ENCODE measurements around the gene USP1. TPM values are rescaled to one million over a fixed set of nuclear protein-coding genes. Genes with fewer than 3 reads are reported as not detected.

Gene USP1
- total RNA-seq, 1 experiment from 2014 or later: 64.6 TPM

DNA sequence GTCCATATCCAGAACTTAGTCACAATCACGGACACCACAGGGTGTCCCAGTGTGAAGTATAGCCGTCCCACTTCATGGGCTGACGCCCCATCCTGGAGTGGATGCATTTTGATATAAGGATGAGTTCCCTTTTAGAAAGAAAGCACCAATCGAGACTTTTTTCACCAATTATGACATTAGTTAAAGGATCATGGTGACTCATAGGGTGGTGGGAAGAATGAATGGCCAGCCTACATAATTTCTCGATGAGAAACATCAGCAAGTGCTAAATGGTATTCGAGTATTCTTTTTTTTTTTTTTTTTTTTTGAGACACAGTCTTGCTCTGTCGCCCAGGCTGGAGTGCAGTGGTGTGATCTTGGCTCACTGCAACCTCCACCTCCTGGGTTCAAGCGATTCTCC, 38.5 kb upstream of the USP1 start:
- H2BK15ac ChIP-seq (ENCODE audit: low read depth, low read length): no peak overlapping the region

More for the DNA sequence above, 38.5 kb upstream of the USP1 start:
- no peaks in the 10 kb centered on the region; the same call in none of the 2 replicates for H3K4me1 ChIP-seq (ENCODE audit: insufficient read depth, low read length)
- H3K27ac Mint-ChIP-seq: no peak overlapping the region
- H3K27ac ChIP-seq (ENCODE audit: insufficient read length, low read depth, low read length): no peak overlapping the region
- no peaks in the 10 kb centered on the region; a peak in 1 of 5 replicates for H3K9me3 Mint-ChIP-seq
- no peaks in the 10 kb centered on the region for H3K27me3 ChIP-seq (ENCODE audit: insufficient read depth, low read length)
- H2AK5ac ChIP-seq (ENCODE audit: insufficient read length, low read length): no peak overlapping the region
- no peak overlapping the region for H3K14ac ChIP-seq (ENCODE audit: insufficient read depth, low read length)
- H4K91ac ChIP-seq (ENCODE audit: insufficient read length, low read depth, low read length): no peak overlapping the region
- no peak overlapping the region for H3T11ph ChIP-seq (ENCODE audit: low read length)
- H3K4ac ChIP-seq (ENCODE audit: low read depth, low read length): no peak overlapping the region
- DNase-seq: no peak
- H3K4me1 Mint-ChIP-seq: peaks cover 24 to 25% of the 10 kb centered on the region in 2 experiments
- H2BK12ac ChIP-seq (ENCODE audit: insufficient read length, low read depth, low read length): no peak overlapping the region
- peaks cover 8% of the 10 kb centered on the region for H3K27me3 Mint-ChIP-seq (ENCODE audit: low read depth)
- H3K36me3 Mint-ChIP-seq (ENCODE audit: insufficient read depth in 1 of 3, low read depth in 3 of 3): no peaks in the 10 kb centered on the region; a peak in 1 of 7 replicates
- H3K4me2 ChIP-seq (ENCODE audit: insufficient read depth, insufficient read length, low read length): no peak overlapping the region
- H2BK120ac ChIP-seq (ENCODE audit: low read depth, low read length, poor library complexity, severe bottlenecking): no peak overlapping the region
- H3K79me2 ChIP-seq (ENCODE audit: insufficient read depth, low read length): no peaks in the 10 kb centered on the region
- no peak overlapping the region for H4K5ac ChIP-seq (ENCODE audit: insufficient read length, low read depth, low read length)
- H3K4me3 Mint-ChIP-seq: no peak overlapping the region
- no CpG with 5 or more reads among the region's 8 CpGs for WGBS (ENCODE audit: extremely low coverage, insufficient read length, low lambda C conversion rate)
- no peaks in the 10 kb centered on the region for H3K9me3 ChIP-seq (ENCODE audit: control insufficient read depth, low read depth, low read length)
- TF ChIP-seq, protein P1, sequence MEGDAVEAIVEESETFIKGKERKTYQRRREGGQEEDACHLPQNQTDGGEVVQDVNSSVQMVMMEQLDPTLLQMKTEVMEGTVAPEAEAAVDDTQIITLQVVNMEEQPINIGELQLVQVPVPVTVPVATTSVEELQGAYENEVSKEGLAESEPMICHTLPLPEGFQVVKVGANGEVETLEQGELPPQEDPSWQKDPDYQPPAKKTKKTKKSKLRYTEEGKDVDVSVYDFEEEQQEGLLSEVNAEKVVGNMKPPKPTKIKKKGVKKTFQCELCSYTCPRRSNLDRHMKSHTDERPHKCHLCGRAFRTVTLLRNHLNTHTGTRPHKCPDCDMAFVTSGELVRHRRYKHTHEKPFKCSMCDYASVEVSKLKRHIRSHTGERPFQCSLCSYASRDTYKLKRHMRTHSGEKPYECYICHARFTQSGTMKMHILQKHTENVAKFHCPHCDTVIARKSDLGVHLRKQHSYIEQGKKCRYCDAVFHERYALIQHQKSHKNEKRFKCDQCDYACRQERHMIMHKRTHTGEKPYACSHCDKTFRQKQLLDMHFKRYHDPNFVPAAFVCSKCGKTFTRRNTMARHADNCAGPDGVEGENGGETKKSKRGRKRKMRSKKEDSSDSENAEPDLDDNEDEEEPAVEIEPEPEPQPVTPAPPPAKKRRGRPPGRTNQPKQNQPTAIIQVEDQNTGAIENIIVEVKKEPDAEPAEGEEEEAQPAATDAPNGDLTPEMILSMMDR (conservative IDR thresholded peaks at IDR 0.05): no peak
- no peaks in the 10 kb centered on the region for H3K23me2 ChIP-seq (ENCODE audit: insufficient read length, low read depth, low read length, poor library complexity, severe bottlenecking)
- no peak overlapping the region for H2AFZ ChIP-seq (ENCODE audit: low read length)
- no peak overlapping the region for H4K8ac ChIP-seq (replicated peaks; ENCODE audit: insufficient read length, low read depth, low read length)
- no peak overlapping the region for H2BK5ac ChIP-seq (ENCODE audit: insufficient read length, low read length)
- H3K9ac ChIP-seq (ENCODE audit: extremely low read depth, insufficient read length, low read length): no peak overlapping the region
- H3K23ac ChIP-seq (ENCODE audit: insufficient read length, low read depth, low read length): no peak overlapping the region
- H3K18ac ChIP-seq (ENCODE audit: insufficient read length, low read depth, low read length): no peak overlapping the region
- H4K20me1 ChIP-seq (ENCODE audit: control insufficient read depth, insufficient read depth, insufficient read length): no peaks in the 10 kb centered on the region
- H2BK20ac ChIP-seq (ENCODE audit: low read depth, low read length, poor library complexity, severe bottlenecking): no peak overlapping the region
- no peaks in the 10 kb centered on the region for H3K79me1 ChIP-seq (ENCODE audit: insufficient read depth, low read depth, low read length, poor library complexity, severe bottlenecking)
- no peak overlapping the region for H3K56ac ChIP-seq (ENCODE audit: insufficient read length, low read depth, low read length)

Data from H9 (cell line).